NCI-H2196 (cell line): Measurements from ENCODE around the gene PTPN5.

Source experiments
- DNase-seq: peaks from one replicate; lab custom pipeline; 2025; ENCODE audit not compliant: unreplicated experiment; lab: John Stamatoyannopoulos, UW

PTPN5 gene

DNA sequence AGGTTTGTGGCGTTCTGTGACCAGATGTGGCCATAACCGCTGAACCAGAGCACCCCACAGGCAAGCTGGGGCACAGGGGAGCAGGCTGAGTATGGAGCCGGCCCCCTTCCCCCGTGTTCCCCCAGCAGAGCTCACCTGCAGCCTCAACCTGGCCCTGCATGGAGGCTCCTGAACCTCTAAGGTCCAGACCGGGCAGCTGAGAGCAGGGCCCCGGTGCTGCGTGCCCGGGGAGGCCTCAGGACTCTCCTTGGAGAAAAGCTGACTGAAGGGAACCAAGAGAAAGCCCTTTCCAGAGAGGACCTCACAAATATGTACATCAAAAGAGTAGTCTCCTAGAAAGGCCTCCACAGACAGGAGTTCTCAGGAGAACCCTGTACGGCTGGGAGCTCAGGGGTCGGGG is 48.2 kb downstream of the PTPN5 start:
- no peak for DNase-seq

DNA sequence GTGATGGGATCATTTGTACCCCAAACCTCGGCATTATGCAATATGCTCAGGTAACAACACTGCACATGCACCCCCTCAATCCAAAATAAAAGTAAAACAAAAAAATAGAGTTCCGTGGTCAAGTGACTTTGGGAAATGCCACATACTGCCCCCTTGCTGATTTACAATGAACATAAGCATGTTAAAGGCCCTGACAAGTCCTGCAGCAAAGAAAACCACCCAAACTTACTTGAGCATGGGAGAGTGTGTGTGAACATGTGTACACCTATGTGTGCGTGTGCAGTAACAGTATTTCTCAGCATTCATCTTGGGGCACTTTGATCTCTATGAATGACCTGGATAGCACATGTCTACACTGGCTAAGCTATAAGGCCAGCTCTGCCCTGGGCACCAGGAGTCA is 49.8 kb downstream of the PTPN5 start:
- no peak for DNase-seq

DNA sequence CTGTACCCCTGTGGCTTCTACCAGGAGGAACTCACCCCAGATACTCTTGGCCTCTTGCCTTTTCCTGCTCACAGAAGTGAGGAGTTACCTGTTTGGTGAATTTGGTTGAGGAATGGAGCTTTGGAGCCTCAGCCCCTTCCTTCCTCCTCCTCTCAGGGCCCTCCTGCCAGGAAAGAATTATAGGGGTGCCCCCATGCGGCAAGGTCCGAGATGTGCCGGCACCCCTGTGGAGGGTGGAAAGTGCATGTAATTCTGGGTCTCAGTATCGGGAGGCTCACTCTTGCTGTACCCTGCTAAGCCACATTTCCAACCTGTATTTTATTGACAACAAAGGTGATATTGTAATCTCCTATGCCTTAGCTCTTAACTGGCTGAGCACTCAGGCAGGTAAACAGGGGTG is 51.9 kb downstream of the PTPN5 start:
- DNase-seq, result no peak

DNA sequence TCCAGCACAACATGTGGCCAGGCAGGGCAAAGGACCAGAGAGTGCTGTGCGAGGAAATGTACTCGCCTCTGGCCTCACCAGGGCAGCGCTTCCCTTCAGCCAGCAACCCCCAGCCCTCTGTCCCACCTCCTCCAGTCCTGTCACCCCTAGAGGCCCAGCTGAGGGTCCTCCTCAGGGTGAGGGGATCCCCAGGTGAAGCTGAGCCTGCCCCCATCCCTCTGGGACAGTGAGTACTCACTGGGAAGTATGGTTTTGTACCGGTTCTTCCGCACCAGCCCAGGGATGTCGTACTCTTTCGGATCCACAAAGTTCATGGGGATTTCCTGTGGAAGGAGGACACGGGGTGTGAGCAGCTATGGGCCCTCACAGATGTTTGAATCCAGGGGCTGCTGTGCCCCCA is 54.0 kb downstream of the PTPN5 start:
- DNase-seq, result no peak

DNA sequence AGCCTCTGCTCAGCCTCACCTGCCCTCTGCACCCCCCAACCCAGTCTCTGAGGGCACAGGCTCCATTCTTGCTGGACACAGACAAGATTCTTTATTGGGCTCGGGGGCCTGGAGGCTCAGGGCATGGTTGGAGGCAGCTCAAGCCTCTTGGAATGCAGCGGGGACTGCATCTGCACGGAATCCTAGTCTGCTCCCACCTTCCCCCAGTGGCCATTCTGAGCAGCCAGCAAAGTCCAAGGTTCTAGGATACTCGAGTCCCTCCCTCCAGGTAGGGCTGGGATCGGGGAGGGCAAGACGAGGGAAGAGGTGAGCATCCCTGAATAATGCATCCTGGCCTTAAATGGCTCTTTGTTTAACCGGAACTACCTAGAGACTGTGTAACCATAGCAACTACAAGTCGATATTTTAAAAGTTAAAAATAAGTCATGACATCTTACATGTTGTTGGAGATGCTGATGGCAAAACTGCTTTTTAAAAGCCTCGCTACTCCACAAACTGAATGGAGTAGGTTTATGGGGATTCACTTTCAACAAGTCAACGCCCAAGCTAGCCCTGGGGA is 54.9 kb downstream of the PTPN5 start:
- no peak for DNase-seq

DNA sequence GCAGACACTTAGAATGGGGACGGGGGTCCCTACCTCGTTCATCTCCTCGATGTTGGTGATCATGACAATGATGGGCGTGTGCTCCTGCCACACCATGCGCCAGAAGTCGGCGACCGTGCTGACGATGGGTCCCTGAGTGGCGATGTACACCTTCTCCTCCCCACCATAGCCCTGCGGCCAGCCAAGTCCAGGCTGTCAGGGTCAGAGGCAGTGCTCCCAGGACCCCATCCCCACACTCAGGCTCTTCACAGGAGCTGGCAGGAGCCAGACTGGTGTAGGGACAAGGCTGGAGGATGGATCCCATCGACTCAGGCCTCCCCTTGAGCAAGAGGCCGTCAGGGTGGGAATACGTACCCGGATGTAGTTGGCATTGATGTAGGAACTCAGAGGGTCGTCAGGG is 58.4 kb downstream of the PTPN5 start:
- DNase-seq, result no peak

DNA sequence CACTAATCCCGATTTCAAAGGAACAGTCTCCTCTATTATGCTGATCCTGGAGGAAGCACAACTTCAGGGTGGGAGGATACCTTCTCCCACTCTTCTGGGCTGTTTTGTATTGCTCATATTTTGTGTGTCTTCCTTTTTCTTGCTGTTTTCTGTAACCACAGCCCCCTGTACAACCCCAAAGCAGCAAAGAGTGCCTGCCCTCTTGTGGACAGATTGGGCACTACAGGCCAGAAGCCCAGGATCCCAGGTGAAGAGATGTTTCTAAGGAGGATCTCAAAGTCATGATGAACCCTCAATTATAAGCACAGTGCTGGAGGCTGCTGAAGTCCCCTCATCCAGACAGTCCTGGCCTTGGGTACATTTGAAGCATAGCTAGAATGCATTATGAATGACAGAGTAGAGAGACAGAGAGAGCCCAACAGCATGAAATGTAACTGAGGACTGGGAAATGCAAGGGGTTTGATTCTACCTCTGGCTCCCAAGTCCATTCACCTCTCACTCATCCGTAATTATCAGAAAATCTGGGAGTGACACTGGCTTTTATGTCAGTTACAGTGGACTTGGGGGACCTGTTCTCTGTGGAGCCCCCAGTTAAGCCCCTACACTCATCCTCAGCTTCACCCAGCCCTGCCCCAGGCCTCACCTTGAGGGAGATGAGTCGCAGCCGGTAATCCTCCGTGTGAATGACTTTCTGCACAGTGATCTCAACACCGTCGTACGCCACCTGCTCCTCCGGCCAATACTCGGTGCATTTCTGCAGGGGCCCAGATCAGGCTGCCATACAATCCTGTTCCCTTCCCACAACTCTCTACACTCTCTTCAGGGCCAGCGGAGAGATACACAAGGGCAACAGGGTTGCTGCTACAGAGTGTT is 59.4 kb downstream of the PTPN5 start:
- peak; percentile 51 for DNase-seq

DNA sequence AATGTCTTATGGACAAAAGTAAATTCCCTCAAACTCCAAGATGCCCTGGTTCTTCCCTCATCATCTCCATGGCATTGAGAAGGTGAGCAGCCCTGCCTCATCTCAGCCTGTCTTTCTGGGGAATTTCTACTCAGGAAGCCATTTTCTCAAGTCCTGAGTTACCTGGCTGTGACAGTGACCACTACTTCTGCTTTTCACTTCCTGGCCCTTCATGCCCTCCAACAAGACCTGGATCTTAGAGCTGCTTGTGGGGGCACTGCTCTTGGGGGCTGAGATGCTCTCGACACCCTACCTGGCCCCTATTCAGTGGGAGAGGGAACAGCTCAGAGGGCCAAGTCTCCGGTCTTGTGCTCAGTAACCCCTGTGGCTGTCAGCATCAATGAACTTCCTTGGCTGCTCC is 60.2 kb downstream of the PTPN5 start:
- DNase-seq, result no peak

DNA sequence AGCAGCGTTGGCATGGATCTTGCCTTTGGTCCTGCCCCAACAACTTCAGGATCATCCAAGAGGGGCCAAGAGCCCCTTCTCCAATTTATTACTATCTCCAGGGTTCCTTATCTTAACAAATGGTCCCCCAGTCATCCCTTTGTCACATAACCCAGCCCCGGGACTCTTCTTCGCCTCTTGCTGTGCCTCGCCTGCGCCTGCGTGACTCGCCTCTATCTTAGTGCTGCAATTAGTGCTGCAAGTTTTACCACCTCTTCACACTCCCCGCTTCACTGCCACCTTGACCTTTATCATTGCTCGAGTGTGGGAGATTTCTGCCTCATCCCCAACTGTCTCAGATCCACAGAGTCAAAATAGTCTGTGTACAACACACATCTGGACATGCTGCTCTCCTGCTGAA is 61.6 kb downstream of the PTPN5 start:
- DNase-seq, result no peak

DNA sequence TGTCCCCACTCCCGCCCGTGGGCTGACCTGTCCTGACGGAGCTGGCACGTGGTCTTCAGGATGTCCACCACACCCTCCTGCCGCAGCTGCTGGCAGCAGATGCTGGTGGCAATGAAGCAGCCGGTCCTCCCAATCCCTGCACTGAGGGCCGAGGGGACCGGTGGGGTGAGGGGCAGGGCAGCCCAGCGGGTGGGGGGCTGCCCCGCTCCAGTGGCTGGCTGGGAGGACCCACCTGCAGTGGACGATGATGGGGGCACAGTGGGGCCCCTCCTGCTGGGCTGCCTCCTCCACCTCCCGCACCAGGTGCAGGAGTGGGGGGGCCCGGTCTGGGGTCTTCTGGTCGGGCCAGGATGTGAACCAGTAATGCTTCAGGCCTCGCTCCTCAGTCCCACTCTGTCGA is 62.2 kb downstream of the PTPN5 start:
- DNase-seq, result no peak

DNA sequence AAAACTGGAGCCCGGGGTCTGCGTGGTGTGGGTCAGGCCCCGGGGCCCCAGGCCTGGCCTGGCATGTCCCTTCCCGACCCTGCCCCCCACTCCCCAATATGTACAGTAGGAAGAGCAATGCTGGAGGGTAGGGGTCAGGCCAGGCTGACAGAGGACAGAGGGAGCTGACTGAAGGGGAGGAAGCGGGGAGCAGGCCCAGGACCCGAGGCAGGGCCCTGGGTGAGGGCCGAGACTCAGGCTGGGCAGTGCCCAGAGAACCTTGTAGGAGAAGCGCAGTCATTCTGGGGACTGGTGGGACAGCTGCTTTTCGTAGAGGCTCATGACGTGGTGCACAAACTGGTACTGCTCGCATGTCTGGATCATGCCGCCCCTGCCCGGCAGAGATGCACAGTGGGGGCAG is 62.9 kb downstream of the PTPN5 start:
- no peak for DNase-seq

DNA sequence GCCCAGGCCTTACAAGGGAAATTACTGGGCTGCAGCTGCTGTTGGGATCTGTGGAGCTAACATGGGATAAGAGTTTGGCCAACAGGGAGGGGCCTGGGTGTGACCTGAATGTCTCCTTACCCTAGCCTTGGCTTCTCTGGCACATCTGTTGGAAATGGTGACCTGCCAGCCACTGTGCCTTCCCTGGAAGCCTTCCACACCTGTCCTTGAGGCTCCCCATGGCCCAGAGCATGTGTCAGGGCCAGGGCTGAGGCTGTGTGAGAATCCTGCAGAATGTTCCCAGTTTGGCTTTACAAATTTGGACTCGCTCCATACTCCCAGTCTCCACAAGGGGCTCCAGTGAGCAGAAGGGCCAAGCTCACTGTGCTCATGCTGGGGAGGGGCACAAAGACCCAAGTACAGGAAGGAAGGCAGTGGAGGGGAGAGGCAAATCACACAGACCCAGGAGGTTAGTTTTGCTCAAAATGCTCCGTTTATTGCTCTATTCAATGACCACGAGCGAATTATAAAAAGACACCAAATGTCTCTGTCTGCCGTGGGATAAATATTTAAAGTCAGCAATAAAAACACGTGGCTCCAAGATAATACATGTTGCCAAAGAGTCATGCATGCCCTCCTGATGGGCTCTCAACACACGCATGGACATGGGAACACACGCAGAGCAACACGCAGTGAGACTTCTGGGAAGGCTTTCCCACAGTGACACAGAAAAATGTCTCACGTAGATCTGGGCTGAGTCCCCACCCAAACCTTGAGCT is 63.9 kb downstream of the PTPN5 start:
- peak; percentile 54 for DNase-seq

DNA sequence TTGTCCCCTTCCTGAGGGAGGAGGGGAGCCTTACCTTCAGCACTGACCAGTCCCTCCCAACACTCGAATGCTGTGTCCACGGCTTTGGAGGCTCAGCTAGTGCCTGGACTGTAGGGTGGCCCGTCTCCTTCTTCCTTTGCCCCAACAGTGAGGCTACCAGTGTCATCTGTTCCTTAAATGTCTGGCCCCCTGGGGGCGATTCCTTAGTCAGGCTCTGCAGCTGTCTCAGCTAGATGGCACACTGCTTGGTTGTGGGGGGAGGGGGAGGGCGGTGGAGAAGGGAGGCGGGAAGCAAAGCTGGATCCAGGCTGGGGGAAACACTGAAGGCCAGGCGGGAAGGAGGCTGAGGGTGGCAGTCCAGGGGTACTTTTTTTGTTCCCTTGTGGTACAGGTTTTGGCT is 65.6 kb downstream of the PTPN5 start, which contains the start of gene IGSF22:
TSS of gene IGSF22 (minus strand) at position 149 of the 400 bp plus-strand sequence. CDS start 1,952 bp downstream, outside the sequence.
- no peak for DNase-seq

DNA sequence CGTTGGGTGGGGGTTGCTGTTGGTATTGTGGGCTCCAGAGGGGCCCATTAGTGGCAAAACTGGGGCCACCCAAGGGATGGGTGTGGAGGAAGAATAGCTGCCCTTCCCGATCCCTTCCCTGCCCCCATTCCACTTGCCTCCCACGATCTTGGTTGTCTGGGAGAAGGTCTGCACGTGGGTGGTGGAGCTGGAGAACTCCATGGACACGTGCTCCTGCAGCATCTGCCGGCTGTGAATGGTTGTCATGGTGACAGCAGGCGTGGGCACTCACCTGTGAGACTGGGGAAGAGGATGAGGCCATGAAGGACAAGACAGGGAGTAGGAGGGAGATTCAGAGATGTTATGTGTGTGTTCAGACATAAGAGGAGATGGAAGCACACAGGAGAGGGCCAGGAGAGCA is 67.6 kb downstream of the PTPN5 start:
- no peak for DNase-seq

DNA sequence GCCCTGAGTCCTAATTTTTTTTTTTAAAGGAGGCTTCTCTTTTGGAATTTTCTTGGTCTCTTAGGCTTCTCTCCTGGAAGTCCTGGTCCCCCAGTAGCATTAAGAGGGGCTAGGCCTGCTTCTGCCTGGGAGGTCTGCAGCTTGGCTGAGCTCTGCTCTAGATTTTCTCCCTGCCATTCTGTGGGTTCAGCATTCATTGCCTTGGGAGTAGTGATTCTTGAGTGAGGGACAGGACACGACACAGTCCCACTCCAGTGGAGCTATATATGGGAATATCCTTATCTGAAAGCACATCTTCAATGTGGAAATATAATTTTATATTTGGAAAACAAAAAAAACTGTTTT is 69.3 kb downstream of the PTPN5 start:
- DNase-seq, result no peak

DNA sequence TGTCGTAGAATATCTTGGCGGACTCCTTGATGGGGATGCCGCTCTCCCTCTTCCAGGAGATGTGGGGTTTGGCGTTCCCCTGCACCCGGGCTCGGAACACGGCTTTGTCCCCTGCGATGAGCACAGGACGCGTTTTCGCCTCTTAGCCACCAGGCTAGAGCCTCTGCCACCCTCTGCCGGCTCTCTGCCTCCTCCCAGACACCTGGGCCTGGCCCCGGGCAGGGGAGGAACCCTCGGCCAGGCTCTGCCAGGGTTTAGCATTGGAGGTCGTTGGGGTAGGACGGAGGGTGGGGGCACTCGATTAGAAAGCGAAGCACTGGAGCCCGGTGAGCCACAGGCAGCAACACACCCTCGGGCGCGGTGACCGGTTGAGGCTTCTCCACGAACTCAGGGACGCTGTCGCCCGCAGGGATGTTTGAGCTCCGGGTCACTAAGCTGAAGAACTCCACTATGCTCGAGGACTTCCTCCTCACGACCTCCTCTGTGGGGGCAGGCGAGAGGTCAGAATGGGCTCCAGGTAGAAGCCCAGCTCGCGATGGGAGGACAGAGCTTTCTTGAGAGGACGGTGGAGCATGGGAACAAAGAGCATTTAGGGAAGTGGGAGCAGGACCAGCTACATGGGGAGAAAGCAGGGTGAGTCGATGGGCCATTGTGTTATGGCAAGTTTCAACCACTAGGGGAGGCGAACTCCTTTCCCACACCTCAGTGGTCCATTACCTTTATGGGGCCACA is 69.9 kb downstream of the PTPN5 start:
- DNase-seq, result peak; percentile 30

DNA sequence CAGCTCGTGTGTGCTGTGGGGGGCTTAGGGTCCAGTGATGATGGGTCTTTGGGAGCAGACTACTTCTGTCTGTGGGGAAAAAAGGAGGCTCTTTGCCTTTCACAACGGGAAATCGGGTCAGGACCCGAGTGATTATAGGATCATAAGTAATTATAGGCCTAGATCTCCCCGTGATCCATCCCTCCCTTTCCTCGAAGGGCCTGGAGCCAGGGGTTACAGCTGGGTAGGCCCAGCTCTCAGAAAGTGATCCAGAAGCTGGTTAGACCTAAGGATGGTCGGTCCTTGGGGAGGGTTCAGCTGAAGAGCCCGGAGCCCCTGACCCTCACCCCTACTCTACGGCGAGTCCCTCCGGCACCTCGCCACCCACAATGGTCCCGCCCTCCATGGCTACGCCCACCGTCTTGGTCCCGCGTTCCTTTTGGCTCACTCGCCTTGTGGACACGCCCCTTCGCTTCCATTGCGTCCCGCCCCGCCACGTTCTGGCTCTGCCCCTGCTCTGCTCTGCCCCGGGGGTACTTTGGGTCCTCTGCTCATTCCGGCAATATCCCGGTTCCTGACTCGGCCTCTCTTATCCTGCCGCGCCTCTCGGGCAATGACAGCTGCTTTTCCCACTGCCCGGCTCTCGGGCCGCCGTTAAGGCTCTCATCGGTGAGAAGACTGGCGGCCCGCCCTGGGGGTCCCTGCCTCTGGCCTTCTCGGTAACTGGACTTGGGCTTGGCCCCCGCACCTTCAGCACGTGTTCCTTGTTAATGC is 70.6 kb downstream of the PTPN5 start:
- DNase-seq, result peak; percentile 56

DNA sequence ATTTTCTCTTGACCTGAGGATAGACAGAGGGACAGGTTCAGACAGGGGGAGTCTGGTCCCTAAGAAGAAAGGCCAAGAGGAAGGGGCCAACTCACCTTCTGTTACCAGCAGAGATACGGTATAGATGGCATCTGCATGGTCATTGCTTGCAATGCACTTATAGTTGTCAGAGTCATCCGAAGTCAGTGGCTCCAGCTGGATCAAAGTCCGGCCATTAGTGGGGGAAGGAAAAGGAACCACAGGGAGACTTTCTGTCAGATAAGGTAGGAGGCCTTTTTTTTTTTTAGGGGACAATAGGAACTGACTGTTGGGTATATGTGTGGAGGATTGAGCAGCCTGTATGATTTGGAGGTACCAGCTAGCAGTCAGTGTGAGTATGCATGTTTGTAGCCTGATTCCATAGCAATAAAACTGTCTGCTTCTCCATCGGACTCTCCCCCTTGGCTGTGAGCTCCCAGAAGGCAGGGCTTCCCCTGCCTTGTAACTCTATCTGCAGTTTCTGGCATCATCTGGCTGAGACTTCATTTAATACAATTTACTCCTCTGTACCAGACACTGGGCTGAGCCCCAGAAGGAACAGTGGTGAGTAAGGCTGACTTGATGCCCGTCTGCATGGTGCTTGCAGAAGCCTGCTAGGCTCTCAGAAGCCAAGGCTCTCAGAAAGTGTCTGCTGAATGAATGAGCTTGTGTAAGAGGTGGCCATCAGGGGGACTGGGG is 71.3 kb downstream of the PTPN5 start:
- DNase-seq, result no peak

DNA sequence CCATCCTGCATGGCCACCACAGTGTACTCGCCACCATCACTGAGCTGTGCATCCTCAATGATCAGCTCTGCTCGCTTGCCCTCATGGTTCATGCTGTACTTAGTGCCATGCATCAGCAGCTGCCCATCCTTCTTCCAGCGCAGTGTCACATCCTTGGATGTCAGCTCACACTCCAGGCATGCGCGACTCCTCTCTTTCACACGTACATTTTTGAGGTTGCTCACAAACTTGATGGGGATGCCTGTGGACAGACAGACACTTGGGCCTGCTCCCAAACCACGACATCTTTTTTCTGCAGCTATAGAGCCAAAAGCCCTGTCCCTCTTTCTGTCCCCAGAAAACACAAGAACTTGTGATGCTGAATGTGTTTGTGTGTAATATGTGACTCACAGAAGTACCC is 76.1 kb downstream of the PTPN5 start:
- DNase-seq, result no peak

DNA sequence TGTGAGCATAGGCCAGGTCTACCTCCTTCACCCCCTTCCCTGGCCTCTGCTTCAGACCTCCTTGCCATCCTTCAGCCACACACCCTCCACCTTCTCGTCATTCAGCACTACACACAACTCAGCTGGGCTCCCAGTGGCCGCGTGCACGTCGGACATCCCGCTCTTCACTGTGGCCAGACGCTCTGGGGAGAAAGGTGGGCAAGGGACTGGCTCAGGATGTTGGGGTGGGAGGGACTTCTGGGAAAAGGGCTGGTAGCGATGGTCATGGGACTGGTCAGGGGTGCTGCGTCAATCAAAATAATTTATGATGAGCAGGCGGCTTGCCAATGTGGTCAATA is 77.2 kb downstream of the PTPN5 start:
- no peak for DNase-seq
